Neuronal stem cell (in vitro differentiated cells): ENCODE measurements around the gene SNX4.

Experiments used
- DNase-seq: peaks from one replicate; pipeline ENCODE4 v3.0.0-alpha.2; 2013; ENCODE audit warnings: low spot score
- H2AFZ ChIP-seq: one replicate; pipeline ENCODE4 v1.6.1; 2013; ENCODE audit warnings: mild to moderate bottlenecking, low read length, inconsistent platforms
- H2AK5ac ChIP-seq: 2 replicates; pipeline ENCODE4 v1.6.1; 2013; ENCODE audit warnings: low read depth, mild to moderate bottlenecking, inconsistent platforms, low read length, moderate library complexity, mixed read lengths
- H2BK120ac ChIP-seq: 2 replicates; pipeline ENCODE4 v1.6.1; 2013; ENCODE audit warnings: low read depth, mild to moderate bottlenecking, inconsistent platforms, low read length, moderate library complexity, mixed read lengths
- H2BK12ac ChIP-seq: one replicate; pipeline ENCODE4 v1.6.1; 2013; ENCODE audit warnings: low read length, inconsistent platforms
- H2BK15ac ChIP-seq: 2 replicates; pipeline ENCODE4 v1.6.1; 2013; ENCODE audit warnings: mild to moderate bottlenecking, low read length, inconsistent platforms, mixed read lengths
- H2BK5ac ChIP-seq: one replicate; pipeline ENCODE4 v1.6.1; 2013; ENCODE audit warnings: inconsistent platforms, mild to moderate bottlenecking, low read length, moderate library complexity
- H3K14ac ChIP-seq: one replicate; pipeline ENCODE4 v1.6.1; 2013; ENCODE audit warnings: low read length, inconsistent platforms
- H3K18ac ChIP-seq: 2 replicates; pipeline ENCODE4 v1.6.1; 2013; ENCODE audit warnings: low read length, inconsistent platforms
- H3K23ac ChIP-seq: 2 replicates; pipeline ENCODE4 v1.6.1; 2013; ENCODE audit warnings: low read depth, mild to moderate bottlenecking, mixed read lengths, low read length, inconsistent platforms; ENCODE audit not compliant: poor library complexity
- H3K27ac ChIP-seq: replicated peaks from 3 replicates; pipeline ENCODE4 v1.5.1; 2013; ENCODE audit warnings: low read length, inconsistent platforms
- H3K27me3 ChIP-seq, 3 experiments: 2 replicates each; pipeline ENCODE4 v1.6.1; 2013; ENCODE audit warnings: low read length in 3 of 3, mild to moderate bottlenecking in 2 of 3, inconsistent platforms in 1 of 3, low read depth in 1 of 3, mixed read lengths in 1 of 3, moderate library complexity in 1 of 3; ENCODE audit not compliant: control insufficient read depth in 3 of 3, insufficient read depth in 3 of 3
- H3K36me3 ChIP-seq, 2 donors: replicated peaks in 1 of 2; 2 replicates each; pipeline ENCODE4 v1.6.1; 2013; ENCODE audit warnings: low read length in 2 of 2; ENCODE audit not compliant: control insufficient read depth in 2 of 2, insufficient read depth in 2 of 2
- H3K4ac ChIP-seq: 2 replicates; pipeline ENCODE4 v1.6.1; 2013; ENCODE audit warnings: inconsistent platforms, mild to moderate bottlenecking, low read length, moderate library complexity
- H3K4me1 ChIP-seq, 2 donors: 1 replicate in 1 of 2; 2 replicates in 1 of 2; pipeline ENCODE4 v1.6.1; 2013; ENCODE audit warnings: low read length in 2 of 2, low read depth in 1 of 2; ENCODE audit not compliant: control insufficient read depth in 2 of 2, insufficient read depth in 1 of 2
- H3K4me2 ChIP-seq: one replicate; pipeline ENCODE4 v1.6.1; 2013; ENCODE audit warnings: mild to moderate bottlenecking, low read length, inconsistent platforms; ENCODE audit not compliant: insufficient read depth, poor library complexity, severe bottlenecking
- H3K4me3 ChIP-seq, 2 donors: 2 replicates each; pipeline ENCODE4 v1.5.1; 2013; ENCODE audit warnings: low read length in 2 of 2, mild to moderate bottlenecking in 2 of 2, inconsistent platforms in 1 of 2, moderate library complexity in 1 of 2
- H3K79me1 ChIP-seq: one replicate; pipeline ENCODE4 v1.6.1; 2013; ENCODE audit warnings: low read depth, mild to moderate bottlenecking, inconsistent platforms, low read length, moderate library complexity
- H3K9ac ChIP-seq: one replicate; pipeline ENCODE4 v1.6.1; 2013; ENCODE audit warnings: mild to moderate bottlenecking, low read depth, low read length, inconsistent platforms; ENCODE audit not compliant: poor library complexity
- H3K9me3 ChIP-seq, 2 donors: replicated peaks in 1 of 2; 2 replicates each; pipeline versions ENCODE3 to v1.6.1; 2013; ENCODE audit warnings: low read length in 2 of 2, mild to moderate bottlenecking in 2 of 2, inconsistent platforms in 1 of 2, low read depth in 1 of 2, mixed read lengths in 1 of 2, moderate library complexity in 1 of 2; ENCODE audit not compliant: control insufficient read depth in 2 of 2, insufficient read depth in 1 of 2
- H4K8ac ChIP-seq: one replicate; pipeline ENCODE4 v1.6.1; 2013; ENCODE audit warnings: low read depth, mild to moderate bottlenecking, inconsistent platforms, low read length, moderate library complexity
- H4K91ac ChIP-seq: one replicate; pipeline ENCODE4 v1.6.1; 2013; ENCODE audit warnings: low read length, low read depth, mild to moderate bottlenecking, inconsistent platforms; ENCODE audit not compliant: poor library complexity
- WGBS, 2 donors: extraction: QIAGEN DNeasy Blood & Tissue Kit; methylation state at CpG; one replicate each; pipeline ENCODE4 v1.1.7; 2013; ENCODE audit warnings: missing lambda C conversion rate in 2 of 2, mixed read lengths in 1 of 2; ENCODE audit not compliant: insufficient read length in 2 of 2, insufficient replicate concordance in 1 of 2; ENCODE audit errors: extremely low coverage in 2 of 2; 5-methylcytosine and 5-hydroxymethylcytosine counted together

SNX4 gene

GRCh38 chr3:125480656-125481374, 39.2 kb downstream of the SNX4 start:
- Histone ChIP-seq H4K91ac (no peak overlapping the region), H3K4me1 (no peaks in the 10 kb centered on the region), H3K4me3 (no peak overlapping the region), H3K18ac (no peak overlapping the region), H2BK5ac (no peak overlapping the region), H2AFZ (no peak overlapping the region), H4K8ac (no peak overlapping the region), H2BK12ac (no peak overlapping the region), H3K9me3 (no peaks in the 10 kb centered on the region), H2BK15ac (no peak overlapping the region), H3K14ac (no peak overlapping the region), H3K36me3 (peaks cover 1 to 69% of the 10 kb centered on the region in 2 donors), H2BK120ac (no peak overlapping the region), H3K4me2 (no peak overlapping the region), H3K27me3 (no peaks in the 10 kb centered on the region), H3K79me1 (no peaks in the 10 kb centered on the region), H2AK5ac (no peak overlapping the region), H3K9ac (no peak overlapping the region), H3K4ac (no peak overlapping the region), H3K27ac (no peak overlapping the region), H3K23ac (no peak overlapping the region)
- no peak for DNase-seq
- WGBS, 2 donors, result 100% methylated on average over 1 of the region's 2 CpGs; no CpG with 5 or more reads in 1 of the 2 donors

- Histone ChIP-seq H2BK5ac (no peak overlapping the region), H3K4me2 (no peak overlapping the region), H3K4ac (no peak overlapping the region), H2AK5ac (no peak overlapping the region), H3K36me3 (peaks cover 4 to 87% of the 10 kb centered on the region in 2 donors), H3K14ac (no peak overlapping the region), H2AFZ (no peak overlapping the region), H2BK15ac (no peak overlapping the region), H4K8ac (no peak overlapping the region), H3K18ac (no peak overlapping the region), H3K4me1 (no peaks in the 10 kb centered on the region), H3K4me3 (no peak overlapping the region), H3K79me1 (no peaks in the 10 kb centered on the region), H3K9ac (no peak overlapping the region), H4K91ac (no peak overlapping the region), H2BK12ac (no peak overlapping the region), H3K9me3 (no peaks in the 10 kb centered on the region), H3K27ac (no peak overlapping the region), H3K23ac (no peak overlapping the region), H2BK120ac (no peak overlapping the region), H3K27me3 (no peaks in the 10 kb centered on the region)
- DNase-seq, result no peak
- no CpG with 5 or more reads among the region's 4 CpGs for WGBS, 2 donors
These were observed 40.9 kb downstream of the SNX4 start for GRCh38 chr3:125479091-125479490.

DNA sequence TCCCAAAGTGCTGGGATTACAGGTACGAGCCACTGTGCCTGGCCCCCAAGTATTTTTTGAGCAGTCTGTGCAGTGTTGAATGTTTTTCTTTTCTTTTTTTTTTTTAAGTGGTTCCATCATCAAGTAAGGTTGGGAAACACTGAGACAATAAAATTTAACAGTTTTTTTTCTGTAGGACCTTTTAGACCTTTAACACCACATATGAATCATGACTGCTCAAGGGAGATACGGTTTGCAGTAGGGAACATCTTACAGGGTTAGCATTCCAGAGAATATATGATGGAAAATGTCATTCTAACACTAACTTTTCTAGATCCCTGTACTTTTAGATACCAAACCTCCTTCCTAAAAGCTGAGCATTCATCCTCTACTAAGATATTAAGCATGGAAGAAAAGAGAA, 41.7 kb downstream of the SNX4 start:
- H3K27ac ChIP-seq, result no peak overlapping the region
- H2BK15ac ChIP-seq, result no peak overlapping the region
- no peaks in the 10 kb centered on the region for H3K4me1 ChIP-seq
- H3K79me1 ChIP-seq, result no peaks in the 10 kb centered on the region
- H4K91ac ChIP-seq, result no peak overlapping the region
- no CpG with 5 or more reads among the region's 2 CpGs for WGBS, 2 donors
- no peak overlapping the region for H3K23ac ChIP-seq
- H3K4me3 ChIP-seq, result no peak overlapping the region
- no peaks in the 10 kb centered on the region for H3K9me3 ChIP-seq
- H3K4ac ChIP-seq, result no peak overlapping the region
- H3K9ac ChIP-seq, result no peak overlapping the region
- H2AK5ac ChIP-seq, result no peak overlapping the region
- no peak overlapping the region for H2BK5ac ChIP-seq
- H3K36me3 ChIP-seq, result peaks cover 4 to 90% of the 10 kb centered on the region in 2 donors
- no peaks in the 10 kb centered on the region for H3K27me3 ChIP-seq
- H2BK120ac ChIP-seq, result no peak overlapping the region
- no peak overlapping the region for H3K14ac ChIP-seq
- H2AFZ ChIP-seq, result no peak overlapping the region
- H2BK12ac ChIP-seq, result no peak overlapping the region
- no peak for DNase-seq
- H4K8ac ChIP-seq, result no peak overlapping the region
- H3K18ac ChIP-seq, result no peak overlapping the region
- no peak overlapping the region for H3K4me2 ChIP-seq

DNA sequence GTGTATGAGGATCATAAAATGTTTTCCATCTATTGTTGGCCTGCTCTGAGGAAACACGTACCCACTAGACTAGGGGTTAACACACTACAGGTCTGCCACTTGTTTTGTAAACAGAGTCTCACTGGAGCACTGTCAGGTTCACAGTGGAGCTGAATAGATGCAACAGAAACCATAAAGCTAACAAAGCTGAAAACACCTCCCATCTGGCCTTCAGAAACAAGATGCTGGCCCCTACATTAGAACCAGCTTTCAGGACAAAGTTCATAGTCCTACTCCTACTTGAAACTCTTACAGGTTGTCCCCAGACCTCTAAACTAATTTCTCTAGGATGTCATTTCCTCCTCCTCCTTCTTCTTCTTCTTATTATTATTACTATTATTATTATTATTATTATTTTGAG, 42.3 kb downstream of the SNX4 start:
- no peak overlapping the region for H2AK5ac ChIP-seq
- no CpG with 5 or more reads among the region's 1 CpG for WGBS, 2 donors

More for the DNA sequence above, 42.3 kb downstream of the SNX4 start:
- Histone ChIP-seq H2BK5ac (no peak overlapping the region), H4K8ac (no peak overlapping the region), H2BK15ac (no peak overlapping the region), H4K91ac (no peak overlapping the region), H2BK12ac (no peak overlapping the region), H3K4me2 (no peak overlapping the region), H3K79me1 (no peaks in the 10 kb centered on the region), H3K9ac (no peak overlapping the region), H3K9me3 (no peaks in the 10 kb centered on the region), H3K36me3 (peaks cover 4 to 91% of the 10 kb centered on the region in 2 donors), H3K14ac (no peak overlapping the region), H3K4me1 (no peaks in the 10 kb centered on the region), H2BK120ac (no peak overlapping the region), H3K27me3 (no peaks in the 10 kb centered on the region), H3K4me3 (no peak overlapping the region), H3K18ac (no peak overlapping the region), H3K23ac (no peak overlapping the region), H3K27ac (no peak overlapping the region), H2AFZ (no peak overlapping the region), H3K4ac (no peak overlapping the region)
- no peak for DNase-seq
